SK-N-SH (cell line): Measurements from ENCODE around the gene BAG1.

Experiments used
- EP300 ChIP-seq, 2 experiments: IDR thresholded peaks; 2 replicates each; pipeline versions ENCODE4 v1.4.0 to v1.6.1; 2012; ENCODE audit warnings: borderline replicate concordance in 1 of 2, low read depth in 1 of 2, low read length in 1 of 2
- EZH2phosphoT487 ChIP-seq: fragments of 200-600 bp; sonication (generic); IDR thresholded peaks from 2 replicates; pipeline ENCODE4 v1.6.1; 2017; ENCODE audit warnings: low read depth, mixed run types, mild to moderate bottlenecking, antibody characterized with exemption, moderate library complexity, borderline replicate concordance
- JUND ChIP-seq: IDR thresholded peaks from 2 replicates; pipeline ENCODE4 v1.4.0; 2012
- MEF2A ChIP-seq: IDR thresholded peaks from 2 replicates; pipeline ENCODE4 v1.4.0; 2012; ENCODE audit warnings: low read depth, borderline replicate concordance
- POLR2AphosphoS5 ChIP-seq: IDR thresholded peaks from 2 replicates; pipeline ENCODE4 v1.6.1; 2012; ENCODE audit warnings: low read depth, low read length
- RAD21 ChIP-seq: IDR thresholded peaks from 2 replicates; pipeline ENCODE4 v1.6.1; 2012; ENCODE audit warnings: mild to moderate bottlenecking, low read length
- RXRA ChIP-seq: IDR thresholded peaks from 2 replicates; pipeline ENCODE4 v1.4.0; 2012; ENCODE audit warnings: low read depth, mild to moderate bottlenecking, borderline replicate concordance
- SIN3A ChIP-seq: IDR thresholded peaks from 2 replicates; pipeline ENCODE4 v1.6.1; 2012; ENCODE audit warnings: low read depth, mild to moderate bottlenecking, low read length, moderate library complexity, borderline replicate concordance
- TAF1 ChIP-seq: IDR thresholded peaks from 2 replicates; pipeline ENCODE4 v1.6.1; 2012; ENCODE audit warnings: low read depth, mild to moderate bottlenecking, low read length, moderate library complexity, borderline replicate concordance
- USF1 ChIP-seq: IDR thresholded peaks from 2 replicates; pipeline ENCODE4 v1.4.0; 2012; ENCODE audit warnings: low read depth, borderline replicate concordance
- USF2 ChIP-seq: fragments of 150-350 bp; IDR thresholded peaks from 2 replicates; pipeline ENCODE4 v1.6.1; 2017; ENCODE audit warnings: antibody characterized with exemption, low read length, low read depth, borderline replicate concordance
- TF ChIP-seq, protein P1 (sequence below): fragments of 200-600 bp; sonication (generic); IDR thresholded peaks from 2 replicates; pipeline ENCODE4 v1.6.1; 2017; ENCODE audit warnings: antibody characterized with exemption, mild to moderate bottlenecking, moderate library complexity

GRCh38 chr9:33304362-33304761 is 39.9 kb upstream of the BAG1 start:
- TF ChIP-seq SIN3A (no peak), RXRA (no peak), TAF1 (no peak), EZH2phosphoT487 (no peak), USF2 (no peak), JUND (no peak), MEF2A (no peak), RAD21 (no peak), EP300 (IDR thresholded peaks at IDR 0.05; ENCODE audit: borderline replicate concordance in 1 of 2, low read depth in 1 of 2, low read length in 1 of 2) (no peak), POLR2AphosphoS5 (no peak), USF1 (no peak)
- TF ChIP-seq, protein P1, sequence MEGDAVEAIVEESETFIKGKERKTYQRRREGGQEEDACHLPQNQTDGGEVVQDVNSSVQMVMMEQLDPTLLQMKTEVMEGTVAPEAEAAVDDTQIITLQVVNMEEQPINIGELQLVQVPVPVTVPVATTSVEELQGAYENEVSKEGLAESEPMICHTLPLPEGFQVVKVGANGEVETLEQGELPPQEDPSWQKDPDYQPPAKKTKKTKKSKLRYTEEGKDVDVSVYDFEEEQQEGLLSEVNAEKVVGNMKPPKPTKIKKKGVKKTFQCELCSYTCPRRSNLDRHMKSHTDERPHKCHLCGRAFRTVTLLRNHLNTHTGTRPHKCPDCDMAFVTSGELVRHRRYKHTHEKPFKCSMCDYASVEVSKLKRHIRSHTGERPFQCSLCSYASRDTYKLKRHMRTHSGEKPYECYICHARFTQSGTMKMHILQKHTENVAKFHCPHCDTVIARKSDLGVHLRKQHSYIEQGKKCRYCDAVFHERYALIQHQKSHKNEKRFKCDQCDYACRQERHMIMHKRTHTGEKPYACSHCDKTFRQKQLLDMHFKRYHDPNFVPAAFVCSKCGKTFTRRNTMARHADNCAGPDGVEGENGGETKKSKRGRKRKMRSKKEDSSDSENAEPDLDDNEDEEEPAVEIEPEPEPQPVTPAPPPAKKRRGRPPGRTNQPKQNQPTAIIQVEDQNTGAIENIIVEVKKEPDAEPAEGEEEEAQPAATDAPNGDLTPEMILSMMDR: no peak
